Endothelial cell of umbilical vein (primary cell): ENCODE data around the gene IGF2R. TPM values are rescaled to one million over a fixed set of nuclear protein-coding genes. Genes with fewer than 3 reads are reported as not detected.

Experiments
- BruUV-seq: library from RNA; stranded (reverse); fragments of 400-500 nt; replicated peaks from 2 replicates; lab custom pipeline; 2021; lab: Mats Ljungman, UMichigan
- CTCF ChIA-PET: fragments of 300-600, 350-600 bp; sonication (Branson Sonifier 250); formaldehyde crosslinking; loops from one replicate; lab custom pipeline; 2021; ENCODE audit warnings: antibody characterized with exemption, inconsistent platforms; lab: Charles Lee
- POLR2A ChIA-PET: fragments of 300-600, 350-600 bp; sonication (Branson Sonifier 250); formaldehyde crosslinking; loops from one replicate; lab custom pipeline; 2021; ENCODE audit warnings: antibody characterized with exemption, inconsistent platforms; lab: Charles Lee
- DNase-seq: peaks from one replicate; pipeline ENCODE4 v3.0.0-alpha.2; 2011; ENCODE audit warnings: low read depth, low spot score
- FAIRE-seq: peaks from 2 replicates; lab custom pipeline; 2011; peaks lifted over from hg19 to GRCh38; lab: Jason Lieb, UNC
- H2AFZ ChIP-seq: 2 replicates; pipeline ENCODE4 v1.6.0; 2012; ENCODE audit warnings: low read depth, low read length, control low read depth, inconsistent platforms
- H3K27ac ChIP-seq: 2 replicates; pipeline ENCODE4 v1.5.1; 2011; ENCODE audit warnings: low read depth, mild to moderate bottlenecking, control low read depth, low read length, moderate library complexity; ENCODE audit not compliant: insufficient read depth
- H3K27me3 ChIP-seq, 2 experiments: 2 replicates each; pipeline versions ENCODE4 v1.6.0 to v1.6.1; 2011; ENCODE audit warnings: low read length in 2 of 2, mixed read lengths in 1 of 2; ENCODE audit not compliant: control insufficient read depth in 2 of 2, insufficient read depth in 2 of 2
- H3K36me3 ChIP-seq, 2 experiments: 2 replicates in 1 of 2; 3 replicates in 1 of 2; pipeline ENCODE4 v1.5.1; 2011; ENCODE audit warnings: low read length in 2 of 2, mild to moderate bottlenecking in 1 of 2, moderate library complexity in 1 of 2; ENCODE audit not compliant: control insufficient read depth in 2 of 2, insufficient read depth in 2 of 2; ENCODE audit errors: extremely low read depth in 1 of 2
- H3K4me1 ChIP-seq: 3 replicates; pipeline ENCODE4 v1.5.1; 2011; ENCODE audit warnings: mild to moderate bottlenecking, low read length; ENCODE audit not compliant: control insufficient read depth, insufficient read depth; ENCODE audit errors: extremely low read depth
- H3K4me2 ChIP-seq: 2 replicates; pipeline ENCODE4 v1.6.1; 2011; ENCODE audit warnings: low read length, control low read depth, mixed read lengths; ENCODE audit not compliant: insufficient read depth
- H3K4me3 ChIP-seq, 3 experiments: fragments of 200-600 bp in 1 of 3; sonication (generic), shearing (Covaris generic) in 1 of 3; replicated peaks in 1 of 3; 2 replicates each; pipeline ENCODE4 v1.5.1; 2011 to 2016; ENCODE audit warnings: control low read depth in 3 of 3, low read length in 3 of 3, mild to moderate bottlenecking in 2 of 3, inconsistent platforms in 1 of 3, low read depth in 1 of 3, moderate library complexity in 1 of 3; ENCODE audit not compliant: insufficient read depth in 1 of 3
- H3K79me2 ChIP-seq: 2 replicates; pipeline ENCODE4 v1.6.0; 2012; ENCODE audit warnings: low read length, inconsistent platforms; ENCODE audit not compliant: control insufficient read depth, insufficient read depth
- H3K9ac ChIP-seq: replicated peaks from 2 replicates; pipeline ENCODE3; 2011; ENCODE audit warnings: low read length, control low read depth; ENCODE audit not compliant: insufficient read depth; ENCODE audit errors: extremely low read depth
- H3K9me1 ChIP-seq: replicated peaks from 3 replicates; pipeline ENCODE4 v1.6.0; 2011; ENCODE audit warnings: mild to moderate bottlenecking, low read length; ENCODE audit not compliant: control insufficient read depth, insufficient read depth; ENCODE audit errors: extremely low read depth
- H3K9me3 ChIP-seq: replicated peaks from 2 replicates; pipeline ENCODE4 v1.5.1; 2012; ENCODE audit warnings: low read length, inconsistent platforms; ENCODE audit not compliant: control insufficient read depth, insufficient read depth
- H4K20me1 ChIP-seq: replicated peaks from 2 replicates; pipeline ENCODE3; 2011; ENCODE audit warnings: mild to moderate bottlenecking, low read length; ENCODE audit not compliant: control insufficient read depth, insufficient read depth; ENCODE audit errors: extremely low read depth
- CTCF ChIP-seq, 2 donors: IDR thresholded peaks; 1 replicate in 1 of 2; 2 replicates in 1 of 2; pipeline ENCODE4 v1.5.1; 2011; ENCODE audit warnings: low read length in 2 of 2, mild to moderate bottlenecking in 2 of 2, moderate library complexity in 2 of 2, control low read depth in 1 of 2, inconsistent platforms in 1 of 2, low read depth in 1 of 2; ENCODE audit not compliant: insufficient read depth in 1 of 2; ENCODE audit errors: extremely low read depth in 1 of 2
- EZH2 ChIP-seq: IDR thresholded peaks from 2 replicates; pipeline ENCODE4 v1.6.1; 2012; ENCODE audit warnings: borderline replicate concordance, low read depth, mild to moderate bottlenecking, moderate library complexity, low read length, inconsistent platforms; ENCODE audit not compliant: severe bottlenecking
- FOS ChIP-seq: IDR thresholded peaks from 2 replicates; pipeline ENCODE4 v1.6.1; 2011; ENCODE audit warnings: mild to moderate bottlenecking, low read length, moderate library complexity, borderline replicate concordance; ENCODE audit not compliant: insufficient read depth
- GATA2 ChIP-seq: IDR thresholded peaks from 2 replicates; pipeline ENCODE4 v1.7.0; 2011; ENCODE audit warnings: low read depth, mild to moderate bottlenecking, moderate library complexity, mixed read lengths, low read length; ENCODE audit not compliant: insufficient read length, insufficient read depth
- JUN ChIP-seq: IDR thresholded peaks from 2 replicates; pipeline ENCODE4 v1.6.1; 2011; ENCODE audit warnings: borderline replicate concordance, low read depth; ENCODE audit not compliant: insufficient read length, insufficient read depth
- MYC ChIP-seq: IDR thresholded peaks from one replicate; pipeline ENCODE4 v1.6.1; 2011; ENCODE audit warnings: mild to moderate bottlenecking, low read depth, low read length
- POLR2A ChIP-seq: IDR thresholded peaks from 2 replicates; pipeline ENCODE4 v1.6.1; 2012; ENCODE audit warnings: low read depth, mild to moderate bottlenecking, control low read depth, low read length
- POLR2AphosphoS5 ChIP-seq: IDR thresholded peaks from 2 replicates; pipeline ENCODE4 v1.6.1; 2012; ENCODE audit warnings: low read depth, mild to moderate bottlenecking, control low read depth, low read length, moderate library complexity; ENCODE audit not compliant: insufficient read depth
- dilution Hi-C: fragments of 300-500 bp; cut with MboI; formaldehyde crosslinking; loops from one replicate; pipeline ENCODE4 v1.15.0; 2019; ENCODE audit warnings: low sequenced_read_pairs; ENCODE audit not compliant: extremely low pct_ligation_motif_present
- intact Hi-C: fragments of 100-400 bp; cut with micrococcal nuclease; formaldehyde crosslinking; loops from one replicate; pipeline ENCODE4 v1.10.0; 2022
- polyA plus RNA-seq, 4 experiments: library from polyadenylated mRNA; depleted of rRNA in 3 of 4; stranded (reverse) in 3 of 4; unstranded in 1 of 4; fragments of >200 nt; gene quantifications; 2 replicates each; pipeline versions ENCODE4 v1.2.1 to v1.2.3, GENCODE V29; 2011 to 2012; ENCODE audit warnings: missing spikeins in 1 of 4
- total RNA-seq: library from RNA; stranded (reverse); gene quantifications from 2 replicates; pipeline ENCODE4 v1.2.3, GENCODE V29; 2021
- TF ChIP-seq, protein P1 (sequence below): IDR thresholded peaks from 2 replicates; pipeline ENCODE4 v1.6.1; 2011; ENCODE audit not compliant: insufficient read depth, insufficient read length

The IGF2R gene
- total and polyA plus RNA-seq, 2 donors (not counting 3 experiments of a cell fraction or from before 2014, with no cell fraction given) = 16.3 to 60.2 TPM

- ChIA-PET CTCF (no interaction called here), POLR2A (no interaction called here)
- H3K9me3 ChIP-seq = no peaks in the 10 kb centered on the region
- TF ChIP-seq FOS (no peak), MYC (no peak), POLR2A (no peak), POLR2AphosphoS5 (no peak), GATA2 (no peak), JUN (no peak), EZH2 (no peak), CTCF (IDR thresholded peaks at IDR 0.05; ENCODE audit: extremely low read depth in 1 of 2, insufficient read depth in 1 of 2, low read depth in 1 of 2, low read length in 2 of 2) (no peak)
- TF ChIP-seq, protein P1, sequence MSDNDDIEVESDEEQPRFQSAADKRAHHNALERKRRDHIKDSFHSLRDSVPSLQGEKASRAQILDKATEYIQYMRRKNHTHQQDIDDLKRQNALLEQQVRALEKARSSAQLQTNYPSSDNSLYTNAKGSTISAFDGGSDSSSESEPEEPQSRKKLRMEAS = no peak
- H3K4me1 ChIP-seq = no peaks in the 10 kb centered on the region
- H3K27me3 ChIP-seq = no peaks in the 10 kb centered on the region
- H3K4me2 ChIP-seq = no peak overlapping the region
- no peak for FAIRE-seq
- no peak overlapping the region for H2AFZ ChIP-seq
- DNase-seq = no peak
- H3K9ac ChIP-seq = no peak overlapping the region
- H3K36me3 ChIP-seq = peaks cover 0 to 22% of the 10 kb centered on the region in 2 experiments
- dilution Hi-C loops = no loop called here
- no peaks in the 10 kb centered on the region for H4K20me1 ChIP-seq
- H3K9me1 ChIP-seq = no peaks in the 10 kb centered on the region
- H3K79me2 ChIP-seq = no peaks in the 10 kb centered on the region
- no peak overlapping the region for H3K4me3 ChIP-seq
- intact Hi-C loops = no loop called here
- H3K27ac ChIP-seq = no peak overlapping the region
- BruUV-seq = no TSS peak
Measured at GRCh38 chr6:160092602-160093001, 123.7 kb downstream of the IGF2R start.
